Peyer's patch (tissue), 4 donors: ENCODE data around the gene LTF.

Experiments
- POLR2A ChIP-seq, 2 donors: fragments of 450-650 bp; IDR thresholded peaks; one replicate each; pipeline ENCODE4 v1.5.1; 2017; ENCODE audit warnings: antibody characterized with exemption in 2 of 2, mild to moderate bottlenecking in 2 of 2, moderate library complexity in 2 of 2
- TF ChIP-seq, protein P1 (sequence below), 6 experiments: fragments of 450-650 bp in 4 of 6; fragments of 200-600 bp in 2 of 6; sonication (generic) in 1 of 6; IDR thresholded peaks; one replicate each; pipeline ENCODE4 v1.5.1; 2017 to 2019; ENCODE audit warnings: antibody characterized with exemption in 6 of 6, mild to moderate bottlenecking in 3 of 6, moderate library complexity in 1 of 6

DNA sequence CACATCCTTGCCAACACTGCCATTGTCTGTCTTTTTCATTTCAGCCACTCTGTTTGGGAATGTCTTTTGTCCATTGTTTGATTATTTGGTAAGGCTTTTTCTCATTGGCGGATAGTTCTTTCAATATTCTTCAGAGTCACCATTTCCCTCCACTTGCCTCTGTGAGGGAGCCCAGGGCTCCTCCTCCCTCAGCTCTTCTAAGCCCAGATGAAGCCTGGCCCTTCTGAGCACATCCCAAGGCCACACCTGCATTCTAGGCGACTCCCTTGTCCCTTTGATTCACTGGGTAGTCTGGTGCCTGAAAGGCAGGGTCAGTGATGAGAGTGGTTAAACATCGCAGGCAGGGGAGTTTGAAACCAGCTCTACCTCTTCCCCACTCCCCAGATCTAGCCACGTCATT lies 12.4 kb upstream of the LTF start:
- TF ChIP-seq, protein P1, sequence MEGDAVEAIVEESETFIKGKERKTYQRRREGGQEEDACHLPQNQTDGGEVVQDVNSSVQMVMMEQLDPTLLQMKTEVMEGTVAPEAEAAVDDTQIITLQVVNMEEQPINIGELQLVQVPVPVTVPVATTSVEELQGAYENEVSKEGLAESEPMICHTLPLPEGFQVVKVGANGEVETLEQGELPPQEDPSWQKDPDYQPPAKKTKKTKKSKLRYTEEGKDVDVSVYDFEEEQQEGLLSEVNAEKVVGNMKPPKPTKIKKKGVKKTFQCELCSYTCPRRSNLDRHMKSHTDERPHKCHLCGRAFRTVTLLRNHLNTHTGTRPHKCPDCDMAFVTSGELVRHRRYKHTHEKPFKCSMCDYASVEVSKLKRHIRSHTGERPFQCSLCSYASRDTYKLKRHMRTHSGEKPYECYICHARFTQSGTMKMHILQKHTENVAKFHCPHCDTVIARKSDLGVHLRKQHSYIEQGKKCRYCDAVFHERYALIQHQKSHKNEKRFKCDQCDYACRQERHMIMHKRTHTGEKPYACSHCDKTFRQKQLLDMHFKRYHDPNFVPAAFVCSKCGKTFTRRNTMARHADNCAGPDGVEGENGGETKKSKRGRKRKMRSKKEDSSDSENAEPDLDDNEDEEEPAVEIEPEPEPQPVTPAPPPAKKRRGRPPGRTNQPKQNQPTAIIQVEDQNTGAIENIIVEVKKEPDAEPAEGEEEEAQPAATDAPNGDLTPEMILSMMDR (IDR thresholded peaks at IDR 0.05): no peak
- no peak for TF ChIP-seq POLR2A (IDR thresholded peaks at IDR 0.05)
